Stomach (tissue), 19 donors: ENCODE measurements around the gene KCNIP3. TPM values are rescaled to one million over a fixed set of nuclear protein-coding genes. Genes with fewer than 3 reads are reported as not detected.

ENCODE experiments used
- DNase-seq, 2 donors: peaks; one replicate each; pipeline versions ENCODE4 v3.0.0 to v3.0.0-alpha.2; 2013 to 2019
- H3K27ac ChIP-seq, 5 donors: fragments of 200-600 bp in 4 of 5; sonication (generic) in 4 of 5; one replicate each; pipeline ENCODE4 v1.5.1; 2013 to 2019; ENCODE audit warnings: mild to moderate bottlenecking in 1 of 5, moderate library complexity in 1 of 5
- H3K27me3 ChIP-seq, 3 donors: fragments of 200-600 bp; sonication (generic); one replicate each; pipeline ENCODE4 v1.5.1; 2017 to 2019; ENCODE audit warnings: mixed run types in 1 of 3
- H3K36me3 ChIP-seq, 4 donors: fragments of 200-600 bp; sonication (generic); 1 replicate in 3 of 4; 2 replicates in 1 of 4; pipeline ENCODE4 v1.5.1; 2016 to 2019
- H3K4me1 ChIP-seq, 4 donors: fragments of 200-600 bp; sonication (generic); one replicate each; pipeline ENCODE4 v1.5.1; 2016 to 2019
- H3K4me3 ChIP-seq, 4 donors: fragments of 200-600 bp; sonication (generic) in 3 of 4; one replicate each; pipeline ENCODE4 v1.5.1; 2016 to 2019; ENCODE audit warnings: mild to moderate bottlenecking in 1 of 4
- H3K9me3 ChIP-seq, 4 donors: fragments of 200-600 bp; sonication (generic); one replicate each; pipeline ENCODE4 v1.5.1; 2016 to 2019
- CTCF ChIP-seq, 7 experiments: fragments of 450-650 bp in 4 of 7; fragments of 200-600 bp in 3 of 7; sonication (generic) in 3 of 7; IDR thresholded peaks; one replicate each; pipeline ENCODE4 v1.5.1; 2016 to 2019; ENCODE audit warnings: antibody characterized with exemption in 7 of 7, control low read depth in 2 of 7, mild to moderate bottlenecking in 1 of 7
- EP300 ChIP-seq: sonication (generic); formaldehyde crosslinking; IDR thresholded peaks from one replicate; pipeline ENCODE4 v1.6.1; 2017; ENCODE audit warnings: antibody characterized with exemption
- POLR2A ChIP-seq, 4 donors: fragments of 450-650 bp; IDR thresholded peaks; one replicate each; pipeline ENCODE4 v1.6.1; 2016; ENCODE audit warnings: antibody characterized with exemption in 4 of 4, control low read depth in 2 of 4, mild to moderate bottlenecking in 1 of 4, moderate library complexity in 1 of 4
- POLR2AphosphoS5 ChIP-seq, 3 donors: sonication (generic); formaldehyde crosslinking; IDR thresholded peaks; one replicate each; pipeline ENCODE4 v1.6.1; 2016; ENCODE audit warnings: antibody characterized with exemption in 3 of 3
- WGBS, 5 donors: extraction: QIAGEN DNeasy Blood & Tissue Kit in 3 of 5; methylation state at CpG; one replicate each; pipeline versions ENCODE4 v1.1.5 to v1.1.7; 2013 to 2018; 5-methylcytosine and 5-hydroxymethylcytosine counted together
- intact Hi-C: fragments of 100-400 bp; cut with DNase I; formaldehyde crosslinking; loops from one replicate; pipeline ENCODE4 v1.15.1; 2023; ENCODE audit warnings: low total_unique reads
- long read RNA-seq, 10 donors: transcript quantifications; one replicate each; lab custom pipeline, GENCODE V29; 2026
- polyA plus RNA-seq, 3 donors: library from polyadenylated mRNA; stranded (reverse); fragments of 200-250 nt; gene quantifications; one replicate each; pipeline ENCODE4 v1.2.3, GENCODE V29; 2013
- total RNA-seq, 5 donors: library from RNA; depleted of rRNA; stranded (reverse); fragments of >200 nt; gene quantifications; one replicate each; pipeline versions ENCODE4 v1.1.0 to v1.2.3, GENCODE V29; 2014 to 2016
- donor health status: healthy with polysubstance abuse.
- donor health status: Bipolar disorder and iron deficiency.
- donor health status: healthy.

Gene KCNIP3
- total RNA-seq, result 1 to 10 TPM in 3 of 5 donors, not detected in 2; 1.3 to 2.4 (median 1.6) TPM
- polyA plus RNA-seq, result 1 to 10 TPM; 3.1 to 4.4 (median 3.9) TPM
- long read RNA-seq, donor 1, result 0 reads
- long read RNA-seq, donor 2, partial matches to known transcripts, result 0 of 1 reads
- long read RNA-seq, donor 2, other reads (novel, unspliced or antisense), result 0 of 1 reads
- long read RNA-seq, donor 3, result 0 reads
- long read RNA-seq, donor 4, result 0 reads
- long read RNA-seq, donor 5, result 0 reads
- long read RNA-seq, donor 6, result 0 reads
- long read RNA-seq, donor 7, partial matches to known transcripts, result 0 of 1 reads
- long read RNA-seq, donor 7, other reads (novel, unspliced or antisense), result 0 of 1 reads
- long read RNA-seq, donor 8, result 0 reads
- long read RNA-seq, donor 9, partial matches to known transcripts, result 0 of 1 reads
- long read RNA-seq, donor 9, other reads (novel, unspliced or antisense), result 0 of 1 reads
- long read RNA-seq, donor 10, partial matches to known transcripts, result 0 of 1 reads
- long read RNA-seq, donor 10, other reads (novel, unspliced or antisense), result 0 of 1 reads

DNA sequence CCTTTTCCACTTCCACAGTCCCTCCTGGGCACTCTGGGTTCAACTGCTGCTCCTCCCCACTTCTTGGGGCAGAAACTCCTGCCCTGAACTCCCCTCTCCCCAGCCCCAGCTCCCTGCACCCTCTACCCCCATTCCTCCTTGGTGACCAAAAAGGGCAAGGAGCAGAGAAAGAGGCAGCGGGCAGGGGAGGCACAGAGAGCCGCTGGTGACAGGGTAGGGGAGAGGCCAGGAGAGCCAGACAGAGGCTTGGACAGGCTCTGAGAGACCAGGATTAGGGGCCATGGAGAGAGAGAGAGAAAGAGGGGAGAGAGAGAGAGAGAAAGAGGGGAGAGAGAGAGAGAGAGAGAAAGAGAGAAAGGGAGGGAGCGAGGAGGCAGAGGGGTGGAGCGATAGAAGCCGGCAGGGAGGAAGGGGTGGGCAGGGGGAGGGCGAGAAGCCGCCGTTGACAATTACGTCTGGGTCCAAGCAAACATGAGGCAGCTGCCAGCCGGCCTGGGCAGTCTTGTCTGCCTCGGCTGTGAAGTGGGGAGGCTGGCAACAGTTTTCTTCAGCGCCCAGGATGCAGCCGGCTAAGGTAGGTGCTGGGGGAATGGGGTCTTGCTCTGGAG is at the start of gene KCNIP3:
Gene KCNIP3, plus strand, starts transcription at position 468 of the 608 bp plus-strand sequence. Its CDS starts 92 bp downstream, at position 560.
- Histone ChIP-seq H3K9me3 (no peaks in the 10 kb centered on the region), H3K27ac (no peak within 1 kb of the TSS), H3K4me3 (no peak within 1 kb of the TSS), H3K36me3 (no peaks in the 10 kb centered on the region), H3K4me1 (peaks cover 0 to 24% (median 12%) of the 10 kb centered on the region in 4 donors), H3K27me3 (peaks cover 0 to 52% (median 0%) of the 10 kb centered on the region in 3 donors)
- TF ChIP-seq POLR2AphosphoS5 (IDR thresholded peaks at IDR 0.05) (no peak), CTCF (IDR thresholded peaks at IDR 0.05) (no peak), EP300 (no peak), POLR2A (IDR thresholded peaks at IDR 0.05) (no peak)
- intact Hi-C loops, result no loop called here
- DNase-seq, result peak; percentile 61 to 86
- 2 to 5% (median 4%) methylated on average over 12 to 13 of the region's 13 CpGs for WGBS, 5 donors

GRCh38 chr2:95258271-95258670 is 38.9 kb upstream of the KCNIP3 start:
- intact Hi-C loops, result no loop called here
- no peak overlapping the region for H3K4me3 ChIP-seq
- H3K9me3 ChIP-seq, result peaks cover 0 to 23% (median 17%) of the 10 kb centered on the region in 4 donors
- H3K27ac ChIP-seq, result no peak overlapping the region
- no peak for DNase-seq
- no peaks in the 10 kb centered on the region for H3K27me3 ChIP-seq
- peaks cover 0 to 3% (median 0%) of the 10 kb centered on the region in 4 donors for H3K36me3 ChIP-seq
- H3K4me1 ChIP-seq, result no peaks in the 10 kb centered on the region
- WGBS, 5 donors, result 72 to 79% (median 74%) methylated on average over 2 of the region's 2 CpGs
- no peak for TF ChIP-seq CTCF (IDR thresholded peaks at IDR 0.05)
- TF ChIP-seq POLR2AphosphoS5 (IDR thresholded peaks at IDR 0.05), result no peak
- no peak for TF ChIP-seq EP300
- TF ChIP-seq POLR2A (IDR thresholded peaks at IDR 0.05), result no peak

DNA sequence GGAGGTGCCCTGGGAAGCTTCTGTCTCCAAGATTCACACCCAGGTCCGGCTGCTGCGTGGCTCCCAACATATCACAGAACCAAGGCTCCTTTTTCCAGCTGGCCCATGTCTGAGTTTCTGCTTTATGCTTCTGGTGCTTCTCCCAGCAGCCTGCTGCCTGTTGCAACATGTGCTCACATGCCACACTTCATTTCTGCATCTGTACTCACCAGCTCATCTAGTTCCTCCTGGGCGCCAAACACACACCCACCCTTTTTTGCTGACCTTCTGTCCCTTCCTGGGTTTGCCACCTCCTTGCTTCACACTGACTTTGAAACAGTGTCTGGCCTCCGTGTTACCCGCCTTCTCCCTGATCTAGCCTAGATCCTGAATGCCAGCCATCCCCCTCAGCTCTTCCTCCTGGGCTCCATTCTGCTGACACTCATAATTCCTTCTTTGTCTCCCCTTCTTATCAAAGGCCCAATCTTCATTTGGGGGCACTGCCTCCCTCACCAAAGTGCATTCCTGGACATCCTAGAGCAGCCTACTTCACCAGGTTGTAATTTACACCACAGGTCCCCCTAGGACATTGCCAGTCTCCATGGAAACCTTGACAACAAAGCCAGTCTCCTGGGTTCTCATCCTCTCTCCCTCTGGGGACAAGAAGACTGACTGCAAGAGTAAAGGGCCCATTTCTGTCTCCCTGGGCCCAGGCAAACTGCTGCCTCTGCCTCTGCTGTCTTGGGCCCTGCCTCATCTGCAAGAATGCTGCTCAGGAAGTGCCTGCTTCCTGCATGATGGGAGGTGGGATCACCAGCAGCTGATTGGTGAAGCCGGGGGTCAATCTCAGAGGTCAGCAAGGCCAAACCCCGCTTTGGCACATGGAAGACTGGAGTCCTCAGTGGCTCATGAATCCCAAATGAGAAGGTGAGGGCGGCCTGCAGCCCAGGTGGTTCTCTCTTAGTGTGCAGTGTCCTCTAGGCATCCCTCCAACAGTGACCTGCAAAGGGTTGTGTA is 36.8 kb upstream of the KCNIP3 start:
- Histone ChIP-seq H3K4me3 (no peak overlapping the region), H3K9me3 (peaks cover 0 to 20% (median 13%) of the 10 kb centered on the region in 4 donors), H3K27ac (no peak overlapping the region), H3K36me3 (peaks cover 0 to 3% (median 0%) of the 10 kb centered on the region in 4 donors), H3K4me1 (no peaks in the 10 kb centered on the region), H3K27me3 (no peaks in the 10 kb centered on the region)
- intact Hi-C loops, result no loop called here
- WGBS, 5 donors, result 81 to 88% (median 83%) methylated on average over 8 of the region's 8 CpGs
- DNase-seq, result peak; percentile 18 to 32
- no peak for TF ChIP-seq CTCF (IDR thresholded peaks at IDR 0.05)
- no peak for TF ChIP-seq EP300
- no peak for TF ChIP-seq POLR2A (IDR thresholded peaks at IDR 0.05)
- TF ChIP-seq POLR2AphosphoS5 (IDR thresholded peaks at IDR 0.05), result no peak
